Fibroblast of lung (primary cell): ENCODE measurements around the gene CNN3.

Experiments
- EZH2 ChIP-seq: IDR thresholded peaks from 2 replicates; pipeline ENCODE4 v1.5.1; 2012; ENCODE audit warnings: low read length, control low read depth, mild to moderate bottlenecking; ENCODE audit errors: missing control alignments
- TF ChIP-seq, protein P1 (sequence below), 2 donors: IDR thresholded peaks in 1 of 2; conservative IDR thresholded peaks in 1 of 2; 1 replicate in 1 of 2; 2 replicates in 1 of 2; pipeline ENCODE4 v1.5.1; 2011 to 2012; ENCODE audit warnings: low read length in 2 of 2, control low read depth in 1 of 2, inconsistent platforms in 1 of 2, low read depth in 1 of 2, mild to moderate bottlenecking in 1 of 2

DNA sequence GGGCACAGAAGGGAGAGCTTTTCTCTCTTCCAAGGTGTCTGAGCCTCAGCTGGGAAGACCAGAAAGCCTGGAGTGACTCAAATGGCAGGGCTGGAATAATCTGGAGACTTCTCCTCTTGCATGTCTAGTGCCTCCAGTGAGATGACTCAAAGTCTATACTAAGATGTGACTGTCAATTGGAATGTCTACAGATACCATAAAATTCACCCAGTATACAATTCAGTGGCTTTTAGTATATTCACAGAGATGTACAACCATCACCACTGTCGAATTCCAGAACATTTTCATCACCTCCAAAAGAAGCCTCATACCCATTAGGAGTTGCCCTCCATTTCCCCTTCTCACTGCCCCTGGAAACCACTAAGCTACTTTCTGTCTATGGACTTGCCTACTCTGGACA, 47.9 kb upstream of the CNN3 start:
- TF ChIP-seq, protein P1, sequence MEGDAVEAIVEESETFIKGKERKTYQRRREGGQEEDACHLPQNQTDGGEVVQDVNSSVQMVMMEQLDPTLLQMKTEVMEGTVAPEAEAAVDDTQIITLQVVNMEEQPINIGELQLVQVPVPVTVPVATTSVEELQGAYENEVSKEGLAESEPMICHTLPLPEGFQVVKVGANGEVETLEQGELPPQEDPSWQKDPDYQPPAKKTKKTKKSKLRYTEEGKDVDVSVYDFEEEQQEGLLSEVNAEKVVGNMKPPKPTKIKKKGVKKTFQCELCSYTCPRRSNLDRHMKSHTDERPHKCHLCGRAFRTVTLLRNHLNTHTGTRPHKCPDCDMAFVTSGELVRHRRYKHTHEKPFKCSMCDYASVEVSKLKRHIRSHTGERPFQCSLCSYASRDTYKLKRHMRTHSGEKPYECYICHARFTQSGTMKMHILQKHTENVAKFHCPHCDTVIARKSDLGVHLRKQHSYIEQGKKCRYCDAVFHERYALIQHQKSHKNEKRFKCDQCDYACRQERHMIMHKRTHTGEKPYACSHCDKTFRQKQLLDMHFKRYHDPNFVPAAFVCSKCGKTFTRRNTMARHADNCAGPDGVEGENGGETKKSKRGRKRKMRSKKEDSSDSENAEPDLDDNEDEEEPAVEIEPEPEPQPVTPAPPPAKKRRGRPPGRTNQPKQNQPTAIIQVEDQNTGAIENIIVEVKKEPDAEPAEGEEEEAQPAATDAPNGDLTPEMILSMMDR (conservative IDR thresholded peaks at IDR 0.05 in 1 of 2, IDR thresholded peaks at IDR 0.05 in 1 of 2; ENCODE audit: low read depth in 1 of 2, low read length in 2 of 2) = no peak
- TF ChIP-seq EZH2 = no peak
